PFSK-1 (cell line): ENCODE data around the gene CREBRF.

Source experiments
- POLR2AphosphoS5 ChIP-seq: IDR thresholded peaks from 2 replicates; pipeline ENCODE4 v1.6.1; 2012; ENCODE audit warnings: low read depth, mild to moderate bottlenecking, control low read depth, low read length, moderate library complexity
- TAF1 ChIP-seq: IDR thresholded peaks from 2 replicates; pipeline ENCODE4 v1.6.1; 2012; ENCODE audit warnings: low read length, control low read depth, borderline replicate concordance; ENCODE audit not compliant: insufficient read depth

DNA sequence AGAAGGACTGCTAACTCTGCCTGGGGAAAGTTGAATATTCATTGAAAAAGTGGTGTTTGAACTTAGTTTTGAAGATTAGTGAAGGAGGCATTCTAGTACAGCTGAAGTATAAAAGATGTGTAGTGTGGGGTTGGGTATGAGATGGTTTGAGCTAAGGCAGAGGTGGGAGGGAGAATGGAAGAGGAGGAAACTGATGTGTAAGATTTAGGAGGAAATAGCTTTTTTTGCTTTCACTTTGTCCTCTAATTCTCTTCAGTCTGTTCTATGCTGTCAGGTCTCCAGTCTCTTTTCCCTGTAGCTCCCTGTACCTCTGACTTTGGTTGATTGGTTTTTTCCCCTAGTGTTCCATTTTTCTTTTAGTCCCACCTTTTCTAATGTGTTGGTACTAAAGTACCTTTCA is 9.0 kb downstream of the CREBRF start:
- no peak for TF ChIP-seq POLR2AphosphoS5
- no peak for TF ChIP-seq TAF1
